HCT116 (cell line): ENCODE data around the gene CAPSL. TPM values are rescaled to one million over a fixed set of nuclear protein-coding genes. Genes with fewer than 3 reads are reported as not detected.
"Not testable (repeated sequence)": the region's sequence is repeated elsewhere in the genome, so short reads cannot be mapped to it uniquely, and the experiment has no call there.

Source experiments
- ATAC-seq: fragments of 200-7000 bp; cut with Tn5 transposase; 2 replicates; pipeline ENCODE4 v1.9.1; 2020; ENCODE audit warnings: mild to moderate bottlenecking, moderate library complexity
- BruUV-seq: library from RNA; stranded (reverse); fragments of 400-500 nt; replicated peaks from 2 replicates; lab custom pipeline; 2021; lab: Mats Ljungman, UMichigan
- CTCF ChIA-PET: fragments of 300-600 bp; sonication (Branson Sonifier 250); formaldehyde crosslinking; loops from one replicate; lab custom pipeline; 2021; ENCODE audit warnings: antibody characterized with exemption; lab: Charles Lee
- POLR2A ChIA-PET: fragments of 300-600, 350-600 bp; sonication (Branson Sonifier 250); formaldehyde crosslinking; loops from one replicate; lab custom pipeline; 2021; ENCODE audit warnings: antibody characterized with exemption; lab: Charles Lee
- RAD21 ChIA-PET, 2 experiments: fragments of 300-600 bp; sonication (Branson Sonifier 250); formaldehyde crosslinking; loops; one replicate each; lab custom pipeline; 2023; ENCODE audit warnings: low total read pairs in 2 of 2; ENCODE audit not compliant: uncharacterized antibody in 2 of 2, unreplicated experiment in 2 of 2, low non-redundant PET in 1 of 2; lab: Charles Lee
- DNase-seq: peaks from one replicate; pipeline ENCODE4 v3.0.0-alpha.2; 2010; ENCODE audit warnings: low read depth, low spot score
- H2AFZ ChIP-seq: fragments of 200-600 bp; shearing (Covaris generic), sonication (generic); 2 replicates; pipeline ENCODE4 v1.6.1; 2017; ENCODE audit warnings: low read depth, mixed run types, mixed read lengths, antibody characterized with exemption, low read length; ENCODE audit not compliant: poor library complexity, severe bottlenecking
- H3K27ac ChIP-seq: 2 replicates; pipeline ENCODE4 v1.5.1; 2012; ENCODE audit warnings: low read depth, low read length
- H3K27me3 ChIP-seq: fragments of 200-600 bp; sonication (generic); 2 replicates; pipeline ENCODE4 v1.6.1; 2016; ENCODE audit warnings: mixed run types, low read length, mixed read lengths; ENCODE audit not compliant: insufficient read depth
- H3K36me3 ChIP-seq, 2 experiments: fragments of 200-500 bp in 1 of 2; fragments of 200-600 bp in 1 of 2; sonication (Bioruptor generic) in 1 of 2; sonication (generic) in 1 of 2; 2 replicates each; pipeline versions ENCODE4 v1.5.1 to v1.6.1; 2014 to 2016; ENCODE audit warnings: low read length in 2 of 2, inconsistent platforms in 1 of 2, mixed read lengths in 1 of 2, mixed run types in 1 of 2; ENCODE audit not compliant: insufficient read depth in 2 of 2, control insufficient read depth in 1 of 2
- H3K4me1 ChIP-seq, 2 experiments: fragments of 200-600 bp in 1 of 2; sonication (generic) in 1 of 2; 2 replicates each; pipeline versions ENCODE4 v1.5.1 to v1.6.1; 2012 to 2017; ENCODE audit warnings: low read length in 2 of 2, inconsistent platforms in 1 of 2, mild to moderate bottlenecking in 1 of 2, mixed read lengths in 1 of 2, mixed run types in 1 of 2, moderate library complexity in 1 of 2; ENCODE audit not compliant: insufficient read depth in 2 of 2, control insufficient read depth in 1 of 2
- H3K4me2 ChIP-seq: fragments of 200-600 bp; sonication (generic); 2 replicates; pipeline ENCODE4 v1.6.1; 2017; ENCODE audit warnings: mixed run types, low read length, mixed read lengths
- H3K4me3 ChIP-seq, 2 experiments: fragments of 200-600 bp in 1 of 2; sonication (generic) in 1 of 2; replicated peaks in 1 of 2; 2 replicates each; pipeline ENCODE4 v1.5.1; 2011 to 2016; ENCODE audit warnings: low read length in 2 of 2, control low read depth in 1 of 2, low read depth in 1 of 2, mild to moderate bottlenecking in 1 of 2, mixed read lengths in 1 of 2, mixed run types in 1 of 2
- H3K79me2 ChIP-seq: fragments of 200-600 bp; sonication (generic); 2 replicates; pipeline ENCODE4 v1.6.1; 2017; ENCODE audit warnings: mild to moderate bottlenecking, mixed run types, low read length, moderate library complexity, mixed read lengths; ENCODE audit not compliant: insufficient read depth
- H3K9ac ChIP-seq: fragments of 200-600 bp; sonication (generic); 2 replicates; pipeline ENCODE4 v1.6.1; 2016; ENCODE audit warnings: low read length, mixed read lengths
- H3K9me2 ChIP-seq: fragments of 200-600 bp; sonication (generic), shearing (Covaris generic); 2 replicates; pipeline ENCODE4 v1.6.1; 2017; ENCODE audit warnings: mixed run types, mild to moderate bottlenecking, moderate library complexity; ENCODE audit not compliant: insufficient read depth
- H3K9me3 ChIP-seq, 2 experiments: fragments of 200-500 bp in 1 of 2; fragments of 200-600 bp in 1 of 2; sonication (Bioruptor generic) in 1 of 2; sonication (generic) in 1 of 2; 2 replicates each; pipeline ENCODE4 v1.6.1; 2014 to 2017; ENCODE audit warnings: low read length in 2 of 2, mixed read lengths in 2 of 2, inconsistent platforms in 1 of 2, low read depth in 1 of 2, mild to moderate bottlenecking in 1 of 2, mixed run types in 1 of 2, moderate library complexity in 1 of 2; ENCODE audit not compliant: control insufficient read depth in 1 of 2, insufficient read depth in 1 of 2
- H4K20me1 ChIP-seq: fragments of 200-600 bp; sonication (generic), shearing (Covaris generic); 2 replicates; pipeline ENCODE4 v1.6.1; 2017; ENCODE audit warnings: mixed run types, mild to moderate bottlenecking, moderate library complexity; ENCODE audit not compliant: insufficient read depth
- CEBPB ChIP-seq: IDR thresholded peaks from 2 replicates; pipeline ENCODE4 v1.6.1; 2012; ENCODE audit warnings: low read depth
- ELF1 ChIP-seq: IDR thresholded peaks from 2 replicates; pipeline ENCODE4 v1.6.1; 2012; ENCODE audit warnings: low read depth, borderline replicate concordance
- FOSL1 ChIP-seq: IDR thresholded peaks from 2 replicates; pipeline ENCODE4 v1.6.1; 2012; ENCODE audit warnings: low read depth
- JUND ChIP-seq: IDR thresholded peaks from 2 replicates; pipeline ENCODE4 v1.6.1; 2012
- RAD21 ChIP-seq: IDR thresholded peaks from 2 replicates; pipeline ENCODE4 v1.6.1; 2012; ENCODE audit warnings: low read depth, mild to moderate bottlenecking
- SP1 ChIP-seq: IDR thresholded peaks from 2 replicates; pipeline ENCODE4 v1.6.1; 2012; ENCODE audit warnings: low read depth
- TCF7L2 ChIP-seq: IDR thresholded peaks from 2 replicates; pipeline ENCODE4 v1.7.0; 2011; ENCODE audit warnings: borderline replicate concordance, inconsistent platforms; ENCODE audit not compliant: insufficient read depth, insufficient read length; ENCODE audit errors: extremely low read depth
- YY1 ChIP-seq: IDR thresholded peaks from 2 replicates; pipeline ENCODE4 v1.6.1; 2011; ENCODE audit warnings: low read length, low read depth, moderate library complexity, mild to moderate bottlenecking; ENCODE audit not compliant: insufficient replicate concordance; ENCODE audit errors: extremely low read depth
- ZFX ChIP-seq: fragments of 450-650 bp; IDR thresholded peaks from 2 replicates; pipeline ENCODE4 v1.6.1; 2017
- intact Hi-C: fragments of 100-400 bp; cut with micrococcal nuclease; formaldehyde crosslinking; loops from 2 replicates; pipeline ENCODE4 v1.10.0; 2022
- total RNA-seq: library from RNA; stranded (reverse); gene quantifications from one replicate; pipeline ENCODE4 v1.2.1, GENCODE V29; 2021; ENCODE audit not compliant: unreplicated experiment

Gene CAPSL
- total RNA-seq, 1 experiment from 2014 or later, result not detected

- no peaks in the 10 kb centered on the region for H3K79me2 ChIP-seq
- TF ChIP-seq ZFX, result no peak
- TF ChIP-seq CEBPB, result no peak
- TF ChIP-seq TCF7L2, result no peak
- no peak for TF ChIP-seq RAD21
- no peak for TF ChIP-seq FOSL1
- no peak for TF ChIP-seq YY1
- TF ChIP-seq JUND, result no peak
- no peak for TF ChIP-seq ELF1
- TF ChIP-seq SP1, result no peak
- H3K36me3 ChIP-seq, result no peaks in the 10 kb centered on the region
- DNase-seq, result no peak
- H3K27ac ChIP-seq, result no peak within 1 kb of the TSS
- H3K9me3 ChIP-seq, result no peaks in the 10 kb centered on the region
- no peaks in the 10 kb centered on the region for H4K20me1 ChIP-seq
- BruUV-seq, result no TSS peak
- CTCF ChIA-PET, result no interaction called here
- no peak within 1 kb of the TSS for H3K9ac ChIP-seq
- H3K9me2 ChIP-seq, result no peaks in the 10 kb centered on the region
- POLR2A ChIA-PET, result no interaction called here
- no peak for ATAC-seq
- H3K4me3 ChIP-seq, result no peak within 1 kb of the TSS
- peak within 1 kb of the TSS; percentile 4 for H2AFZ ChIP-seq
- no peaks in the 10 kb centered on the region for H3K27me3 ChIP-seq
- intact Hi-C loops, result no loop called here
- RAD21 ChIA-PET, result no interaction called here
- peaks cover 0 to 23% of the 10 kb centered on the region in 2 experiments; a peak in 2 of 4 replicates for H3K4me1 ChIP-seq
- H3K4me2 ChIP-seq, result peak within 1 kb of the TSS; percentile 35
These were observed 81.6 kb downstream of the CAPSL start, which contains the start of gene IL7R for GRCh38 chr5:35856765-35857351. TSS of gene IL7R (plus strand) at chr5:35856891. CDS start at chr5:35856978, 87 bp downstream.

- RAD21 ChIA-PET, CTCF ChIA-PET, H3K9ac ChIP-seq, H3K27ac ChIP-seq, H3K79me2 ChIP-seq, H3K27me3 ChIP-seq, BruUV-seq, H3K9me2 ChIP-seq, H3K4me2 ChIP-seq, POLR2A ChIA-PET, intact Hi-C loops, H2AFZ ChIP-seq, H3K9me3 ChIP-seq, H3K36me3 ChIP-seq, H4K20me1 ChIP-seq, H3K4me3 ChIP-seq, ATAC-seq, DNase-seq: not testable (repeated sequence)
- peaks cover 0 to 23% of the 10 kb centered on the region in 2 experiments; a peak in 2 of 4 replicates for H3K4me1 ChIP-seq
These were observed 82.1 kb downstream of the CAPSL start for GRCh38 chr5:35856186-35856764.
